IPS DF 6.9 (cell line): Measurements from ENCODE around the gene DTD2.

Experiments
- DNase-seq: peaks from one replicate; pipeline ENCODE4 v3.0.0-alpha.2; 2013; ENCODE audit warnings: low read depth, low spot score
- H3K27ac ChIP-seq: one replicate; pipeline ENCODE4 v1.5.1; 2013; ENCODE audit warnings: low read length, control low read depth
- H3K27me3 ChIP-seq: 2 replicates; pipeline ENCODE4 v1.6.1; 2013; ENCODE audit warnings: mild to moderate bottlenecking, low read length; ENCODE audit not compliant: control insufficient read depth, insufficient read depth
- H3K36me3 ChIP-seq: 2 replicates; pipeline ENCODE4 v1.6.1; 2013; ENCODE audit warnings: low read length; ENCODE audit not compliant: control insufficient read depth, insufficient read depth
- H3K4me1 ChIP-seq: 2 replicates; pipeline ENCODE4 v1.6.1; 2013; ENCODE audit warnings: low read length; ENCODE audit not compliant: control insufficient read depth, insufficient read depth
- H3K4me3 ChIP-seq: 2 replicates; pipeline ENCODE4 v1.5.1; 2013; ENCODE audit warnings: mild to moderate bottlenecking, low read length
- H3K9me3 ChIP-seq: 2 replicates; pipeline ENCODE4 v1.6.1; 2013; ENCODE audit warnings: low read length, inconsistent platforms; ENCODE audit not compliant: control insufficient read depth, insufficient read depth
- WGBS: extraction: QIAGEN DNeasy Blood & Tissue Kit; methylation state at CpG from one replicate; pipeline ENCODE4 v1.1.7; 2013; ENCODE audit warnings: mixed read lengths, missing lambda C conversion rate; ENCODE audit not compliant: insufficient read length, insufficient coverage; 5-methylcytosine and 5-hydroxymethylcytosine counted together

Gene DTD2

DNA sequence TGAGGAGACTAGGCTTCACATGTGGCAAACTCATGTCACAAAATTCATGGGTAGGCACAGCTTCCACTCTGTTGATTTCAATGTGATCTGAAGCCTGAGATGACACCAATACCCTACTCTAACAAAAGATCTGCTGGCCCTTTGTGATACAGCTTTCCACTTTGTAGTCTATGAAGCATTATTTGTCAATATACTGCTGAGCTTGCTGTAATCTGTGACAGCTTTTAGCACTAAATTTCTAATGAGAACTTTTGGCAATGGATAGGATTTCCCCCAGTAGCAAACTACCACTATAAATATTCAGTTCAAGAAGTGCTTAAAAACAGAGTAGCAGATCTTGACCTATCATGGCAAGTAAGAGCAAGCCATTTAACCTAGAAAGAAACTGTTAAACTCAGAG lies 31.4 kb downstream of the DTD2 start:
- DNase-seq: no peak
- no peaks in the 10 kb centered on the region for H3K36me3 ChIP-seq
- H3K27ac ChIP-seq: no peak overlapping the region
- H3K4me1 ChIP-seq: 0 out of 2 replicates have a peak, but pooled peaks cover 2% of the 10 kb centered on the region
- H3K27me3 ChIP-seq: no peaks in the 10 kb centered on the region
- no peak overlapping the region for H3K4me3 ChIP-seq
- H3K9me3 ChIP-seq: no peaks in the 10 kb centered on the region

DNA sequence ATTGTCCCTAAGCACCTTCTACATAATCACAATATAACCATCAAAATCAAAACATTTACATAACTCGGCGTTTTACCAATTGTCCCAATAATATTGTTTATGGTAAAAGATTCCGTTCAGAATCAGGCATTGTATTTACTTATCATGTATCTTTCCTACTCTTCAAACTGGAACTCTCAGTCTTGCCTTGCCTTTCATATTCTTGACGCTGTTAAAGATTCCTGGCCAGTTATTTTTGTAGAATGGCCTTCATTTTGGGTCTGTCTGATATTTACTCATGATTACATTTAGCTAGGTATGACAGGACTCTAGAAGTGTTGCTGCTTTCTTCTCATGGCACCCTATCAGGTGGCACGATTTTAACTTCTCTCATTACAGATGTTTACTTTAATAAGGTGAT lies 36.1 kb downstream of the DTD2 start:
- no peak overlapping the region for H3K4me3 ChIP-seq
- H3K9me3 ChIP-seq: no peaks in the 10 kb centered on the region
- H3K27ac ChIP-seq: no peak overlapping the region
- no peaks in the 10 kb centered on the region for H3K36me3 ChIP-seq
- no peaks in the 10 kb centered on the region for H3K4me1 ChIP-seq
- WGBS: 100% methylated on average over 2 of the region's 5 CpGs
- no peak for DNase-seq
- H3K27me3 ChIP-seq: no peaks in the 10 kb centered on the region

DNA sequence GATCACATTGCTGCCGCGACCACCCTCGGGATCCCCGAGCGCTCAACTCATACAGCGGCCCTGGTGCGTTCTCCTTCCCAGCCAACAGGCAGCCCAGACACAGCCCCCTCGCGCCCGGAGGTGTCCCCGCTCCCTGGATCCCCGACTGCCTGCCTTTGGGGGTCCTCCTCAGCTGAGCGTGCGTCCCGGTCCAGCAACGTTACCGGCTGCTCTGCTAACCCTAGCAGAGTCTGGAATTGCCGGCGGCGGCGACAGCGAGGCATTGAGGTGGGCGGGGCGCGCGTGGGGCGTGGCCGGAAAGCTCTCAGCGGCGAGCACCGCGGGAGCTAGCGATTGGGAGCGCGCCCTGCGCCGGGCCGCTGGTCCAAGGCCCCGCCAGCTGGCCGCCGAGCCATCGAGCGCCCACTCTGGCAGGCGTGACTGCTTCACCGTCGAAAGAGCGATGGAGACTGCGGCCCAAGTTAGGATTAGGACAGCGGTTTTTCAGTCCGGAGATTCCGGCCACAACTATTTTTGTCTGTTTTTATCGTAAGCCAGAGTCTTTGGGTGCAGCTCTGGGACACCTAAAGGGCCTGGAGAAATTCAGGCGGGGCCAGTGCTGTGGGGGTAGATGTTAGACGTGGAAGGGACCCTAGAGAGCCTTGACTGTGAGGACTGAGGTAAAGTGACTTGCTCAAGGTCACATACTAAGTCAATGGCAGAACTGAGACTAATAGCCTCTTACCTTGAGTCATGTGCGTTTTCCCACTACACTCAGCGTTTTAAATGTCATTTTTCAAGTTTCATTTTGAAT lies 36.8 kb downstream of the DTD2 start, which contains the start of gene HEATR5A:
Gene HEATR5A (minus strand): TSS at position 232 of the 793 bp plus-strand sequence. CDS start 17,575 bp downstream, outside the sequence.
- no CpG with 5 or more reads among the region's 56 CpGs for WGBS
- Histone ChIP-seq H3K4me3 (peak within 1 kb of the TSS; percentile 60), H3K27me3 (no peaks in the 10 kb centered on the region), H3K4me1 (no peaks in the 10 kb centered on the region), H3K36me3 (no peaks in the 10 kb centered on the region), H3K27ac (no peak within 1 kb of the TSS), H3K9me3 (no peaks in the 10 kb centered on the region)
- peak; percentile 87 for DNase-seq

DNA sequence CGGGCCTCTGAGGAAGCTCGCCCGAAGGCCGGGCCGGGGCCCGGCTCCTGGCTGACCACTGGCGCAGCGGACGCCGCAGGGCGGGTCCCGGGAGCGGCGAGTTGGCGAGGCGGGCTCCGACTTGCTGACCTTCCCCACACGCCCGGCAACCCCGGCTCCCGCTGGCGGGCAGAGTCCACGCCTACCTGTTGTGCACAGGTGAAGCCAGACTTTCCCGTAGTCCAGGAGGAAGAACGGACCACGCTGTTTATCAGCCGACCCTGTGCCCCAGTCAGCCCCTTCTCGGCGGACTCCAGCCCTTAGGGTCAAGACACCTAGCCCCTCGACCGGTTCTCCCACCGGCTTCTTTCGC lies 37.4 kb downstream of the DTD2 start:
- Histone ChIP-seq H3K9me3 (no peaks in the 10 kb centered on the region), H3K27ac (no peak overlapping the region), H3K4me1 (no peaks in the 10 kb centered on the region), H3K36me3 (no peaks in the 10 kb centered on the region), H3K4me3 (peak overlapping the region; percentile 60), H3K27me3 (no peaks in the 10 kb centered on the region)
- no CpG with 5 or more reads among the region's 33 CpGs for WGBS
- DNase-seq: peak; percentile 4

DNA sequence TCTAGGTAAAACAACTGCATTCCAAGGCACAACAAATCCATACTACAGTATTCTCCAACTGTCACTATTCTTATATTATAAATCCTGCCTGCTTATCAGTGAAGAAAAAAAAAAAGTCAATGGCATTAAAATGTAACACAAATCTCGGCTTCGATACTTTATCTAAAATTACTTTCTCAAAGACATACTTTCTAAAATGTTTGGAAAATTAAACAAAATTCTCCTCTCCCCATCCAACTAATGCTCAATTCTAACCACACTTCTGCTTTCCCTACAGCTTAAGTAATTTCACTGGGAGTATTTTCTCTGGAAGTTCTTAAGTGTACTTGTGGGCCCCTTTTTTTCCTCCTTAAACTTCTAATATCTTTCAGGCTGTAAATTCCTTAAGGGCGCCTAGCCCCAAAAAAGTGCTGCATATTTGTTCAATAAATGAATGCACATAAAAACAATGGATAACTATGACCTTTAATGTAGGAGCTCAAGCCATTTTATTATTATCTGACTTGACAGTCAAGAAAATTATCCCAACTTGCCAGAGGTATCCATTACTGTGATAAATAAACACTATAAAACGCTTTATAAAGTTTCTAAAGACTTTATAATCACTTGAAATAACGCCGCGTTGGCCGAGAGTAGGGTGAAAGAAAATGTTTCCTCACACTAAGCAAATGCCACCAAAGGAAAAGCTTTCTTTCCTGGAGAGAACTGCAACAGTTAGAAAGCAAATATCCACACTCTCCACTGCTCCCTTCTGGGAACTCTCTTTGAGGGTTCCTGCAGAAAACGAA lies 37.9 kb downstream of the DTD2 start:
- Histone ChIP-seq H3K27me3 (no peaks in the 10 kb centered on the region), H3K4me1 (no peaks in the 10 kb centered on the region), H3K27ac (no peak overlapping the region), H3K9me3 (no peaks in the 10 kb centered on the region), H3K4me3 (peak overlapping the region; percentile 60), H3K36me3 (no peaks in the 10 kb centered on the region)
- no peak for DNase-seq
- WGBS: no CpG with 5 or more reads among the region's 9 CpGs

DNA sequence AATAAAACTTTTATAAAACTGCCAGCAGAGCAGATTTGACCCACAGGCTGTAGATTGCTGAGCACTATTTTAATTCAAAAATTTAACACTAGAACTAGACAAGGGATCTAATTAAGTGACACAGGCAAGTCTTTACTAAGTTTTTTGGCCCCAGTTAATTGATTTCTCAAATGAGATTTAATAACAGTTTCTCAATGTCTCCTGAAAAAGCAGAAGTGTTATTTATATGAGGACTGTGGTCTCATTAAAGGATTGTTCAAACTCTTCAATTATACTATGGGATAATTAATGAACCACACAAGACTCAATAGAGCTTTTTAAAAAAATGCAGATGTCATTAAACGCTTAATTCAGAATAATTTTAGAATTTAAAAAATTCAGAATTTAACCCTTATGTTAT lies 38.9 kb downstream of the DTD2 start:
- Histone ChIP-seq H3K4me3 (no peak overlapping the region), H3K4me1 (no peaks in the 10 kb centered on the region), H3K27me3 (no peaks in the 10 kb centered on the region), H3K27ac (no peak overlapping the region), H3K36me3 (no peaks in the 10 kb centered on the region), H3K9me3 (no peaks in the 10 kb centered on the region)
- no CpG with 5 or more reads among the region's 1 CpG for WGBS
- DNase-seq: no peak

DNA sequence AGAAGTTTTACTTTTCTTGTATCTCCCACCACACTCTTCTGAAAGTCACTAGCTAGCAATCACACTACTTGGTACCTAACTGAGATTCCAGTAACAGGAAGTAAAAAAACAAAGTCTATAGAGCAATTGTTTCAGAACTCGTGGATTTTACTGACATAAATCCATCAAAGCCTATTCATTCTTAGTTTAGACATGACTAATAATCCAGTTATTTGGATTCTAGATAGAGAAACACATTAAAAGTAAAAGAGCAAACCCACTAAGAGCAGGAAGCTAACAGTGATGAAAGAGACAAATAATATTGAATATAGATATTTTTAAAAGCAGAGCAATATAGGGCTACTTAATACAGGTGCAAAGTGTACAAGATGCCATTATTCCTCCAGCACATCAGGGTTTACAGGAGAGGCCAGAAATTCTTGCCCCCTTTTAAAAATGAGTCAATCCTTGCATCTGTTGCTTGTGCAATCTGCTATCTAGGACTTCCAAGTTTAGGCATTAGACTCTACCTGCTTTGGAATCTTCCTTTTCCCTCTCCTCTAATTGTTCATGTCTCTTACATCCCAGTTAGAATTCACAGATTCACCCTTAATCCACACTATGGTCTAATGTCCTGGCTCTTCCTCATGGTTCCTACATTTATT lies 43.0 kb downstream of the DTD2 start:
- no peaks in the 10 kb centered on the region for H3K27me3 ChIP-seq
- no peaks in the 10 kb centered on the region for H3K4me1 ChIP-seq
- no peak overlapping the region for H3K4me3 ChIP-seq
- DNase-seq: no peak
- H3K9me3 ChIP-seq: no peaks in the 10 kb centered on the region
- no peak overlapping the region for H3K27ac ChIP-seq
- H3K36me3 ChIP-seq: no peaks in the 10 kb centered on the region
- WGBS: no CpG with 5 or more reads among the region's 1 CpG

DNA sequence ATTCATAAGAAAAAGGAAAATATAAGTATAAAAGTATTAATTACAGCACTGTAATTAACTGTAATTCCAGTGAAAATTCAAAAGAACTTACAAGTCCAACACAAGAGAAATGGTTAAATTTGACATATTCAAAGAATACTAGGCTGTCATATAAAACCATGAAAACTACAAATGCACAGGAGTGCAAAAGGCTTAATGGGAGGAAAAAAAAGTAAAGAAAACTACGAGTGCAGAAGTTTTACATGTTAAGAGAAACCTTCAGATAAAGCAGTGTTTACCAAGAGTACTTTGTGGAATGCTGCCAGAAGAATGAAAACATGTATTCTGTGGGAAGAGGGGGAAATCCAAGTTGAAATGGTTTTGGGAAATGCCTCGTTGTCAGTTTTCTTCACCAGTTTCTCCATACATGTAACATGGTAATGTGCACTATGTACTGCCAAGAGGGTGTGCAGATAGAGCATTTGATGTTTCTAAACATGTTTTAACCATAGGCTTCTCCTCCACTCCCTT lies 46.0 kb downstream of the DTD2 start:
- H3K27ac ChIP-seq: no peak overlapping the region
- no peaks in the 10 kb centered on the region for H3K9me3 ChIP-seq
- H3K27me3 ChIP-seq: no peaks in the 10 kb centered on the region
- WGBS: no CpG with 5 or more reads among the region's 2 CpGs
- no peak overlapping the region for H3K4me3 ChIP-seq
- no peak for DNase-seq
- H3K36me3 ChIP-seq: no peaks in the 10 kb centered on the region
- H3K4me1 ChIP-seq: no peaks in the 10 kb centered on the region

DNA sequence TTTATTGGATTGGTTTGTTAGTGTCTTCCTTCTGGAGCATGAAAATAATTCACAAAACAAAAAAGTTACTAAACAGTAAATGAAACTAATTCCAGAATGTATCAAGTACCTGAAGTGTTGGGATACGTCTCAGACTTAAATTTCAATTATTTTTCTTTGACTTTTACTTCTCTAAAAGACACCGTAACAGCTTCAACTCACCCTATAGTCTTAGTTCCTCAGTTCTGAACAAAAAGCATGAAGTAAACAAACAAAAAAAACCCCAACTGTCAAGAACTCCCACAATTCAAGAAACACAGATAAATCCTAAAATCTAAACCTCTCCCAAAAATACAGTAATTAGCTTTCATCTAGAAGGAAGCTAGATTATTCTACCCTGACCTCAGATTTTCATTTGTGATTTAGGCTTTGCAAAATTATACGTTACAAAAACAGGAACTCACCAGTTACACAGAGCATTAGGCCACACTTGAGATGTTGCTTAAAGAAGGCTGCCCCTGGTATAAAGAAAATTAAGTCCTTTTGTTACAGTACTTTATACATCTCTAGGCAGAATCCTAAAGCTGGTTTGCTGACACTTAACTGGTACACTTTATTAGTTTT lies 47.2 kb downstream of the DTD2 start:
- no peak overlapping the region for H3K27ac ChIP-seq

DNA sequence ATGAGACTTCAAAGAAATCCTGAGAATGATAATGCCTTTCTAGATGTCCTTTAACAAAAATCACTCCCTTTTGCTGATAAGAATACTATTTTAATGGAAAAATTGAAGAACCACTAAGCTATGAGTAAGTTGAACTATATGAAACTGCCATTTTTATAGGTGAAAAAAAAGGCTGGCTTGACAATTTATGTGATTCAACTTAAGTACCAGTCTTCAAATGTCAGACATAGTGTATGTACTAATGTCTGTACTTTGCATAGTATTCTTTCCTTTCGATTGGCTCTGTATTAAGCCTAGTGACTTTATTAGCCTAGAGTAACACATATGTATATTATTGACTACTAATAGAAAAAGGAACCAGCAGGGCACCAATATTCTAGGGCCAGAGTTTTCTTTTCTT lies 48.9 kb downstream of the DTD2 start:
- Histone ChIP-seq H3K4me3 (no peak overlapping the region), H3K9me3 (no peaks in the 10 kb centered on the region), H3K4me1 (no peaks in the 10 kb centered on the region), H3K36me3 (no peaks in the 10 kb centered on the region), H3K27me3 (no peaks in the 10 kb centered on the region), H3K27ac (no peak overlapping the region)
- WGBS: no CpG with 5 or more reads among the region's 1 CpG
- no peak for DNase-seq

More for the DNA sequence above, 47.2 kb downstream of the DTD2 start:
- Histone ChIP-seq H3K36me3 (no peaks in the 10 kb centered on the region), H3K9me3 (no peaks in the 10 kb centered on the region), H3K4me1 (no peaks in the 10 kb centered on the region), H3K27me3 (no peaks in the 10 kb centered on the region), H3K4me3 (no peak overlapping the region)
- no peak for DNase-seq
- WGBS: no CpG with 5 or more reads among the region's 3 CpGs
